ENCODE data around the gene SNAI3. TPM values are rescaled to one million over a fixed set of nuclear protein-coding genes. Genes with fewer than 3 reads are reported as not detected.

The SNAI3 gene
- total RNA-seq, 1 donor from 2014 or later: 3.1 TPM

GRCh38 chr16:88723911-88724310 is 37.6 kb upstream of the SNAI3 start:
- intact Hi-C loops (cut with micrococcal nuclease): no loop called here
- peaks cover 12% of the 10 kb centered on the region for H3K4me1 ChIP-seq
- no peaks in the 10 kb centered on the region for H3K27me3 ChIP-seq (ENCODE audit: low read depth)
- H3K27ac ChIP-seq (replicated peaks): no peak overlapping the region
- H3K4me3 ChIP-seq: no peak overlapping the region
- TF ChIP-seq CTCF (IDR thresholded peaks at IDR 0.05; ENCODE audit: borderline replicate concordance): no peak
- peaks cover 82% of the 10 kb centered on the region for H3K36me3 ChIP-seq
- DNase-seq: no peak
- H3K9me3 ChIP-seq (replicated peaks): no peaks in the 10 kb centered on the region

- no peak overlapping the region for H3K4me3 ChIP-seq
- H3K9me3 ChIP-seq (replicated peaks): no peaks in the 10 kb centered on the region
- peaks cover 86% of the 10 kb centered on the region for H3K36me3 ChIP-seq
- DNase-seq: no peak
- no peaks in the 10 kb centered on the region for H3K27me3 ChIP-seq (ENCODE audit: low read depth)
- no peak for TF ChIP-seq CTCF (IDR thresholded peaks at IDR 0.05; ENCODE audit: borderline replicate concordance)
- intact Hi-C loops (cut with micrococcal nuclease): no loop called here
- no peak overlapping the region for H3K27ac ChIP-seq (replicated peaks)
- peaks cover 15% of the 10 kb centered on the region for H3K4me1 ChIP-seq
Observed at GRCh38 chr16:88723507-88723887, 37.2 kb upstream of the SNAI3 start.

- Histone ChIP-seq H3K4me3 (no peak overlapping the region), H3K4me1 (peaks cover 14% of the 10 kb centered on the region), H3K36me3 (peaks cover 92% of the 10 kb centered on the region), H3K27ac (replicated peaks) (no peak overlapping the region), H3K27me3 (ENCODE audit: low read depth) (no peaks in the 10 kb centered on the region), H3K9me3 (replicated peaks) (no peaks in the 10 kb centered on the region)
- no peak for DNase-seq
- no peak for TF ChIP-seq CTCF (IDR thresholded peaks at IDR 0.05; ENCODE audit: borderline replicate concordance)
- intact Hi-C loops (cut with micrococcal nuclease): no loop called here
Observed at GRCh38 chr16:88722784-88723506, 36.6 kb upstream of the SNAI3 start.

GRCh38 chr16:88721815-88722755 is 35.8 kb upstream of the SNAI3 start:
- DNase-seq: no peak
- no peak for TF ChIP-seq CTCF (IDR thresholded peaks at IDR 0.05; ENCODE audit: borderline replicate concordance)
- Histone ChIP-seq H3K36me3 (peaks cover 97% of the 10 kb centered on the region), H3K9me3 (replicated peaks) (no peaks in the 10 kb centered on the region), H3K27me3 (ENCODE audit: low read depth) (no peaks in the 10 kb centered on the region), H3K4me3 (no peak overlapping the region), H3K27ac (replicated peaks) (no peak overlapping the region), H3K4me1 (peaks cover 9% of the 10 kb centered on the region)
- intact Hi-C loops (cut with micrococcal nuclease): no loop called here

GRCh38 chr16:88721236-88721635 is 34.9 kb upstream of the SNAI3 start:
- Histone ChIP-seq H3K9me3 (replicated peaks) (no peaks in the 10 kb centered on the region), H3K4me1 (peaks cover 9% of the 10 kb centered on the region), H3K36me3 (peaks cover 97% of the 10 kb centered on the region), H3K27me3 (ENCODE audit: low read depth) (no peaks in the 10 kb centered on the region), H3K4me3 (no peak overlapping the region), H3K27ac (replicated peaks) (no peak overlapping the region)
- no peak for DNase-seq
- no peak for TF ChIP-seq CTCF (IDR thresholded peaks at IDR 0.05; ENCODE audit: borderline replicate concordance)
- intact Hi-C loops (cut with micrococcal nuclease): no loop called here

Data from left ventricle myocardium inferior (tissue), 1 donor.